Heart right ventricle (tissue), 16 donors: ENCODE data around the gene MAP2K1. TPM values are rescaled to one million over a fixed set of nuclear protein-coding genes. Genes with fewer than 3 reads are reported as not detected.

Source experiments
- ATAC-seq, 8 donors: fragments of 200-7000 bp; cut with Tn5 transposase; one replicate each; pipeline ENCODE4 v1.9.1; 2020; ENCODE audit warnings: mild to moderate bottlenecking in 8 of 8, moderate library complexity in 8 of 8, moderate number of reproducible peaks in 1 of 8
- DNase-seq, 2 donors: peaks; one replicate each; pipeline ENCODE4 v3.0.0-alpha.2; 2020
- H3K27ac ChIP-seq, 10 donors: fragments of 200-600 bp; sonication (generic) in 2 of 10; one replicate each; pipeline versions ENCODE4 v1.5.0 to v1.8.0; 2020 to 2022; ENCODE audit warnings: mild to moderate bottlenecking in 3 of 10
- H3K27me3 ChIP-seq, 7 donors: fragments of 200-600 bp; one replicate each; pipeline ENCODE4 v1.8.0; 2021 to 2022; ENCODE audit warnings: mild to moderate bottlenecking in 2 of 7
- H3K36me3 ChIP-seq, 9 donors: fragments of 200-600 bp; sonication (generic) in 1 of 9; one replicate each; pipeline versions ENCODE4 v1.5.0 to v1.8.0; 2020 to 2022; ENCODE audit warnings: mild to moderate bottlenecking in 2 of 9
- H3K4me1 ChIP-seq, 9 donors: fragments of 200-600 bp; sonication (generic) in 1 of 9; one replicate each; pipeline versions ENCODE4 v1.5.0 to v1.8.0; 2020 to 2022; ENCODE audit warnings: mild to moderate bottlenecking in 4 of 9
- H3K4me3 ChIP-seq, 10 donors: fragments of 200-600 bp; sonication (generic) in 2 of 10; one replicate each; pipeline versions ENCODE4 v1.5.0 to v1.8.0; 2020 to 2022; ENCODE audit warnings: mild to moderate bottlenecking in 7 of 10, moderate library complexity in 2 of 10
- H3K9me3 ChIP-seq, 11 donors: fragments of 200-600 bp in 10 of 11; sonication (generic) in 2 of 11; one replicate each; pipeline versions ENCODE4 v1.5.0 to v1.8.0; 2013 to 2022; ENCODE audit warnings: mild to moderate bottlenecking in 2 of 11, control low read depth in 1 of 11, moderate library complexity in 1 of 11
- CTCF ChIP-seq, 9 donors: fragments of 200-600 bp; sonication (generic) in 2 of 9; IDR thresholded peaks; one replicate each; pipeline versions ENCODE4 v1.5.0 to v1.8.0; 2021 to 2022; ENCODE audit warnings: antibody characterized with exemption in 9 of 9, mild to moderate bottlenecking in 5 of 9, moderate library complexity in 1 of 9
- WGBS, 2 donors: extraction: QIAGEN DNeasy Blood & Tissue Kit; methylation state at CpG; one replicate each; pipeline ENCODE4 v1.1.7; 2013; ENCODE audit warnings: inconsistent platforms in 1 of 2; 5-methylcytosine and 5-hydroxymethylcytosine counted together
- intact Hi-C, 10 donors: fragments of 100-400 bp; cut with DNase I; formaldehyde crosslinking; loops; one replicate each; pipeline versions ENCODE4 v1.11.1 to v1.14.2; 2022
- polyA plus RNA-seq, 2 donors: library from polyadenylated mRNA; stranded (reverse); fragments of 200-250 nt; gene quantifications; one replicate each; pipeline ENCODE4 v1.2.3, GENCODE V29; 2013
- total RNA-seq, 10 donors: library from RNA; stranded (reverse); fragmentation: NEBNext Ultra II Directional in 3 of 10; extraction: Animal tissue kit (Norgen Biotek cat#: 25700) in 3 of 10; gene quantifications; one replicate each; pipeline versions ENCODE4 v1.2.1 to v1.2.4, GENCODE V29; 2021 to 2023
- donor health status: Arrhythmogenic right ventricular cardiomyopathy.
- donor health status: ischemic (EF 13 %, LVEDD 7.1; RV severe dilation, severe dysfunction).
- donor health status: healthy with polysubstance abuse.
- donor health status: DM: no; HTN: yes; CAD: no.
- donor health status: DM: no; HTN: no; CAD: no.
- donor health status: ischemic (EF 25% LVEDD 6.9; RV normal size, moderate dysfunction).
- donor health status: ischemic (EF 25% LVEDD 5.7; RV mildly dilated, moderate dysfunction).
- donor health status: healthy.
- donor health status: DM: yes; HTN: yes; CAD: no.
- donor health status: Ischemic cardiomyopathy.
- donor health status: ischemic (EF 35%, LVEDD 5.7; RV mildly dilated, moderate dysfunction).
- donor health status: nonischemic (EF 11% LVEDD 7.7; RV severe dilation, severe dysfunction).
- donor health status: DM: yes; HTN: yes; CAD: no.
- donor health status: PGD.
- donor health status: ischemic (EF 29% LVEDD 5.4; RV normal size, mild dysfunction).
- donor health status: nonischemic (EF 23%, LVEDD 6.1; RV moderate dilation, normal function).

Gene MAP2K1
- total and polyA plus RNA-seq, 12 donors: 7.5 to 106 (median 44.7) TPM

GRCh38 chr15:66477011-66477410, 90.3 kb downstream of the MAP2K1 start:
- Histone ChIP-seq H3K4me3 (no peak overlapping the region), H3K27ac (no peak overlapping the region), H3K4me1 (peaks cover 0 to 27% (median 15%) of the 10 kb centered on the region in 9 donors), H3K36me3 (peaks cover 0 to 12% (median 6%) of the 10 kb centered on the region in 9 donors), H3K27me3 (no peaks in the 10 kb centered on the region), H3K9me3 (no peaks in the 10 kb centered on the region)
- no peak for TF ChIP-seq CTCF (IDR thresholded peaks at IDR 0.05)
- 96% methylated on average over 2 of the region's 2 CpGs for WGBS, 2 donors
- DNase-seq: no peak
- intact Hi-C loops: no loop called here
- ATAC-seq: no peak

GRCh38 chr15:66480267-66480666, 93.6 kb downstream of the MAP2K1 start:
- H3K4me1 ChIP-seq: peaks cover 0 to 14% (median 2%) of the 10 kb centered on the region in 9 donors
- no peak overlapping the region for H3K27ac ChIP-seq
- no peaks in the 10 kb centered on the region for H3K27me3 ChIP-seq
- intact Hi-C loops: loop anchor here in 1 of 10 donors (10.0 kb wide), 1 partner anchor 75 kb away; no protein-coding TSS in a partner anchor
- H3K9me3 ChIP-seq: no peaks in the 10 kb centered on the region
- TF ChIP-seq CTCF (IDR thresholded peaks at IDR 0.05): no peak
- H3K36me3 ChIP-seq: peaks cover 0 to 37% (median 6%) of the 10 kb centered on the region in 9 donors
- no peak overlapping the region for H3K4me3 ChIP-seq
- WGBS, 2 donors: 86 to 90% methylated on average over 6 of the region's 6 CpGs
- DNase-seq (no peak), ATAC-seq (no peak)

GRCh38 chr15:66481107-66481856, 94.6 kb downstream of the MAP2K1 start:
- H3K27ac ChIP-seq: no peak overlapping the region
- intact Hi-C loops: loop anchor here in 1 of 10 donors (10.0 kb wide), 1 partner anchor 76 kb away; no protein-coding TSS in a partner anchor
- ATAC-seq: no peak
- no peak for DNase-seq
- no peak for TF ChIP-seq CTCF (IDR thresholded peaks at IDR 0.05)
- peaks cover 0 to 14% (median 2%) of the 10 kb centered on the region in 9 donors for H3K4me1 ChIP-seq
- H3K27me3 ChIP-seq: no peaks in the 10 kb centered on the region
- peaks cover 0 to 47% (median 6%) of the 10 kb centered on the region in 9 donors for H3K36me3 ChIP-seq
- H3K4me3 ChIP-seq: no peak overlapping the region
- H3K9me3 ChIP-seq: no peaks in the 10 kb centered on the region
- WGBS, 2 donors: 88 to 91% methylated on average over 10 of the region's 10 CpGs

GRCh38 chr15:66482539-66482938, 95.8 kb downstream of the MAP2K1 start:
- DNase-seq: no peak
- H3K27me3 ChIP-seq: no peaks in the 10 kb centered on the region
- no peak overlapping the region for H3K27ac ChIP-seq
- H3K9me3 ChIP-seq: no peaks in the 10 kb centered on the region
- ATAC-seq: peak in 3 of 8 donors; percentile 43 to 69 (median 49)
- intact Hi-C loops: loop anchor here in 1 of 10 donors (10.0 kb wide), 1 partner anchor 78 kb away; no protein-coding TSS in a partner anchor
- H3K36me3 ChIP-seq: peaks cover 0 to 60% (median 6%) of the 10 kb centered on the region in 9 donors
- peaks cover 0 to 14% (median 0%) of the 10 kb centered on the region in 9 donors for H3K4me1 ChIP-seq
- TF ChIP-seq CTCF (IDR thresholded peaks at IDR 0.05): no peak
- no peak overlapping the region for H3K4me3 ChIP-seq
- WGBS, 2 donors: 76 to 82% methylated on average over 9 of the region's 9 CpGs
